Smooth muscle cell (in vitro differentiated cells): ENCODE results near the gene SPATA3. TPM values are rescaled to one million over a fixed set of nuclear protein-coding genes. Genes with fewer than 3 reads are reported as not detected.

Experiments
- DNase-seq: peaks from one replicate; lab custom pipeline; 2025; ENCODE audit not compliant: unreplicated experiment; lab: John Stamatoyannopoulos, UW
- H2AFZ ChIP-seq: fragments of 200-600 bp; sonication (generic); 2 replicates; pipeline ENCODE4 v1.6.0; 2016; ENCODE audit warnings: antibody characterized with exemption, low read depth, mild to moderate bottlenecking
- H3F3A ChIP-seq: fragments of 200-600 bp; sonication (generic); 2 replicates; pipeline ENCODE4 v1.6.0; 2017; ENCODE audit warnings: antibody characterized with exemption, low read depth
- H3K27ac ChIP-seq: fragments of 200-600 bp; sonication (generic); 2 replicates; pipeline ENCODE4 v1.5.1; 2016; ENCODE audit warnings: low read depth, mild to moderate bottlenecking
- H3K27me3 ChIP-seq: fragments of 200-600 bp; sonication (generic); 2 replicates; pipeline ENCODE4 v1.6.1; 2016; ENCODE audit warnings: low read depth, mild to moderate bottlenecking
- H3K36me3 ChIP-seq: fragments of 200-600 bp; sonication (generic); 2 replicates; pipeline ENCODE4 v1.5.1; 2016; ENCODE audit warnings: low read depth
- H3K4me1 ChIP-seq: fragments of 200-600 bp; sonication (generic); 2 replicates; pipeline ENCODE4 v1.5.1; 2016; ENCODE audit warnings: low read depth
- H3K4me2 ChIP-seq: fragments of 200-600 bp; sonication (generic); 2 replicates; pipeline ENCODE4 v1.6.0; 2016; ENCODE audit warnings: mild to moderate bottlenecking
- H3K4me3 ChIP-seq: fragments of 200-600 bp; sonication (generic); 2 replicates; pipeline ENCODE4 v1.5.1; 2016; ENCODE audit warnings: mild to moderate bottlenecking
- H3K79me2 ChIP-seq: fragments of 200-600 bp; sonication (generic); 2 replicates; pipeline ENCODE4 v1.6.0; 2016; ENCODE audit warnings: low read depth, mild to moderate bottlenecking
- H3K9ac ChIP-seq: fragments of 200-600 bp; sonication (generic); 2 replicates; pipeline ENCODE4 v1.6.0; 2016; ENCODE audit warnings: low read depth
- H3K9me3 ChIP-seq: fragments of 200-600 bp; sonication (generic); replicated peaks from 2 replicates; pipeline ENCODE4 v1.5.1; 2016; ENCODE audit warnings: low read depth
- H4K20me1 ChIP-seq: fragments of 200-600 bp; sonication (generic); 2 replicates; pipeline ENCODE4 v1.6.0; 2016; ENCODE audit warnings: low read depth
- CTCF ChIP-seq: fragments of 200-600 bp; sonication (generic); IDR thresholded peaks from 2 replicates; pipeline ENCODE4 v1.5.1; 2017; ENCODE audit warnings: borderline replicate concordance, mild to moderate bottlenecking, antibody characterized with exemption; ENCODE audit not compliant: insufficient read depth, poor library complexity, severe bottlenecking
- WGBS: methylation state at CpG from one replicate; pipeline ENCODE4 v1.1.7; 2016; ENCODE audit warnings: low lambda C conversion rate; 5-methylcytosine and 5-hydroxymethylcytosine counted together
- polyA plus RNA-seq: library from polyadenylated mRNA; unstranded; fragments of >200 nt; fragmentation: Nextera tagmentation; extraction: Ambion mirVana; gene quantifications from 2 replicates; pipeline ENCODE4 v1.2.1, GENCODE V29; 2016
- total RNA-seq: library from RNA; depleted of rRNA; stranded (reverse); fragments of >200 nt; gene quantifications from 2 replicates; pipeline ENCODE4 v1.2.3, GENCODE V29; 2014

The SPATA3 gene
- total and polyA plus RNA-seq, 2 experiments from 2014 or later: not detected

DNA sequence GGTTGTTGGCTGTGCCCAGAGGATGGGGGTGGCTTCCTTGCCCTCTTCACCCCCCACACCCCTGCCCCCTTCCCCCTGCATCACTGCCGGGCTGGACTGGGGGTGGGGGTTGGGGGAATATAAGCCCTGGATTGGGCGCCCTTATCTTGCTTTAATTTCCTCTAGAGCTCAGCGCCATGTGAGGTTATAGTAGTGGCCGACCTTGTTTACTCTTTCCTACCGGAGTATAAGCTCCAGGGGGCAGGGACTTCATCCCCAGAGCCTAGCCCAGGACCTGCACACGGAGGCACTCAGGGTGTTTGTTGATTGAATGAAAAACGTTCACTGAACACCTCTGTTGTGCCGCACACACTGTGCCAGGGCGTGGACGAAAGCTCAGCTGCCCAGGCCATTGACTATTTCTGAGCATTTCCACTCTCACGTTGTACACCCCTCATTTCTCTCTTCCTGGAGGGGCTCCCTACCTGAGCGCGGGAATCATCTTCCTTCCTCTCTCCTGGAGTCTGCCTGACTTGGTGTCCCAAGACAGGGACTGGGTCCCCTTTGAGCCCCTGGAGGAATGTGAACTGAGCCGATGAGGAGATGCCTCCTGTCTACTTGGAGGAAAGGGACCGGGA lies 9.3 kb upstream of the SPATA3 start:
- Histone ChIP-seq H3K27ac (no peak overlapping the region), H3K4me1 (no peaks in the 10 kb centered on the region), H3K36me3 (no peaks in the 10 kb centered on the region), H3K27me3 (no peaks in the 10 kb centered on the region), H4K20me1 (no peaks in the 10 kb centered on the region), H3F3A (no peaks in the 10 kb centered on the region), H3K4me2 (peak overlapping the region; percentile 85), H2AFZ (peak overlapping the region; percentile 88), H3K4me3 (peak overlapping the region; percentile 44), H3K79me2 (no peaks in the 10 kb centered on the region), H3K9me3 (no peaks in the 10 kb centered on the region), H3K9ac (no peak overlapping the region)
- WGBS: 68% methylated on average over 13 of the region's 15 CpGs
- no peak for DNase-seq
- no peak for TF ChIP-seq CTCF

GRCh38 chr2:230987137-230988020 lies 8.5 kb upstream of the SPATA3 start:
- H3F3A ChIP-seq: no peaks in the 10 kb centered on the region
- H3K9ac ChIP-seq: no peak overlapping the region
- no peaks in the 10 kb centered on the region for H3K27me3 ChIP-seq
- H3K4me3 ChIP-seq: peak overlapping the region; percentile 44
- H3K9me3 ChIP-seq: no peaks in the 10 kb centered on the region
- peak overlapping the region; percentile 85 for H3K4me2 ChIP-seq
- H4K20me1 ChIP-seq: no peaks in the 10 kb centered on the region
- H3K27ac ChIP-seq: no peak overlapping the region
- peak overlapping the region; percentile 88 for H2AFZ ChIP-seq
- H3K4me1 ChIP-seq: no peaks in the 10 kb centered on the region
- WGBS: 18% methylated on average over 34 of the region's 34 CpGs
- DNase-seq: peak; percentile 59
- H3K36me3 ChIP-seq: no peaks in the 10 kb centered on the region
- H3K79me2 ChIP-seq: no peaks in the 10 kb centered on the region
- TF ChIP-seq CTCF: peak; percentile 95

GRCh38 chr2:230989731-230990130 lies 6.2 kb upstream of the SPATA3 start:
- 94% methylated on average over 21 of the region's 21 CpGs for WGBS
- Histone ChIP-seq H3K27ac (no peak overlapping the region), H3K4me2 (no peak overlapping the region), H2AFZ (no peak overlapping the region), H3K4me3 (no peak overlapping the region), H3F3A (no peaks in the 10 kb centered on the region), H4K20me1 (no peaks in the 10 kb centered on the region), H3K79me2 (no peaks in the 10 kb centered on the region), H3K27me3 (no peaks in the 10 kb centered on the region), H3K36me3 (no peaks in the 10 kb centered on the region), H3K4me1 (no peaks in the 10 kb centered on the region), H3K9ac (no peak overlapping the region), H3K9me3 (no peaks in the 10 kb centered on the region)
- no peak for DNase-seq
- TF ChIP-seq CTCF: no peak
